Panc1 (cell line): ENCODE results near the gene MYPN. TPM values are rescaled to one million over a fixed set of nuclear protein-coding genes. Genes with fewer than 3 reads are reported as not detected.

Experiments used
- ATAC-seq: fragments of 200-7000 bp; cut with Tn5 transposase; 2 replicates; pipeline ENCODE4 v1.9.1; 2020; ENCODE audit warnings: mild to moderate bottlenecking, moderate library complexity
- BruUV-seq: library from RNA; stranded (reverse); fragments of 400-500 nt; replicated peaks from 2 replicates; lab custom pipeline; 2021; lab: Mats Ljungman, UMichigan
- CTCF ChIA-PET: fragments of 300-600 bp; sonication (Branson Sonifier 250); formaldehyde crosslinking; loops from one replicate; lab custom pipeline; 2022; ENCODE audit warnings: antibody characterized with exemption; lab: Charles Lee
- POLR2A ChIA-PET: fragments of 300-600 bp; sonication (Branson Sonifier 250); formaldehyde crosslinking; loops from one replicate; lab custom pipeline; 2022; ENCODE audit warnings: antibody characterized with exemption; lab: Charles Lee
- DNase-seq: peaks from one replicate; pipeline ENCODE4 v3.0.0-alpha.2; 2010; ENCODE audit warnings: low read depth, low spot score
- H3K27ac ChIP-seq: 2 replicates; pipeline ENCODE4 v1.5.1; 2011; ENCODE audit warnings: mild to moderate bottlenecking, low read length, inconsistent platforms
- H3K27me3 ChIP-seq: fragments of 200-500 bp; sonication (Bioruptor generic); 2 replicates; pipeline ENCODE4 v1.6.0; 2014; ENCODE audit warnings: low read length, inconsistent platforms; ENCODE audit not compliant: control insufficient read depth, insufficient read depth
- H3K36me3 ChIP-seq: fragments of 200-500 bp; sonication (Bioruptor generic); 2 replicates; pipeline ENCODE4 v1.5.1; 2014; ENCODE audit warnings: inconsistent platforms, mild to moderate bottlenecking, low read length, moderate library complexity; ENCODE audit not compliant: control insufficient read depth, insufficient read depth
- H3K4me1 ChIP-seq: 2 replicates; pipeline ENCODE4 v1.5.1; 2011; ENCODE audit warnings: inconsistent platforms, mild to moderate bottlenecking, low read length, moderate library complexity; ENCODE audit not compliant: control insufficient read depth, insufficient read depth
- H3K4me3 ChIP-seq, 2 experiments: 2 replicates each; pipeline ENCODE4 v1.5.1; 2011 to 2012; ENCODE audit warnings: low read depth in 2 of 2, low read length in 2 of 2, mild to moderate bottlenecking in 2 of 2, inconsistent platforms in 1 of 2, moderate library complexity in 1 of 2
- H3K9me3 ChIP-seq: fragments of 200-500 bp; sonication (Bioruptor generic); 2 replicates; pipeline ENCODE4 v1.5.1; 2014; ENCODE audit warnings: low read depth, mild to moderate bottlenecking, inconsistent platforms, low read length, moderate library complexity; ENCODE audit not compliant: control insufficient read depth, insufficient read depth
- CTCF ChIP-seq: fragments of 450-650 bp; IDR thresholded peaks from 2 replicates; pipeline ENCODE4 v1.5.1; 2017; ENCODE audit warnings: mild to moderate bottlenecking
- POLR2AphosphoS5 ChIP-seq: IDR thresholded peaks from 2 replicates; pipeline ENCODE4 v1.6.1; 2012; ENCODE audit warnings: mild to moderate bottlenecking, low read depth, low read length, moderate library complexity
- REST ChIP-seq, 2 experiments: IDR thresholded peaks; 2 replicates each; pipeline ENCODE4 v1.6.1; 2011 to 2012; ENCODE audit warnings: low read depth in 2 of 2, control low read depth in 1 of 2, low read length in 1 of 2, mild to moderate bottlenecking in 1 of 2, moderate library complexity in 1 of 2; ENCODE audit not compliant: insufficient read depth in 1 of 2
- SIN3A ChIP-seq: IDR thresholded peaks from 2 replicates; pipeline ENCODE4 v1.6.1; 2012; ENCODE audit warnings: low read depth, mild to moderate bottlenecking, low read length, moderate library complexity, borderline replicate concordance; ENCODE audit not compliant: insufficient read depth
- TCF7L2 ChIP-seq: IDR thresholded peaks from 2 replicates; pipeline ENCODE4 v1.6.1; 2011; ENCODE audit warnings: mild to moderate bottlenecking, low read depth, low read length, inconsistent platforms
- in situ Hi-C: cut with HindIII; loops from 2 replicates; pipeline ENCODE4 v1.10.0; 2016; ENCODE audit warnings: low sequenced_read_pairs, low pct_unique_long_range_greater_than_20kb
- intact Hi-C: fragments of 100-400 bp; cut with micrococcal nuclease; formaldehyde crosslinking; loops from one replicate; pipeline ENCODE4 v1.10.0; 2022; ENCODE audit not compliant: unreplicated experiment
- total RNA-seq: library from RNA; stranded (reverse); gene quantifications from one replicate; pipeline ENCODE4 v1.2.1, GENCODE V29; 2021; ENCODE audit not compliant: unreplicated experiment

Gene MYPN
- total RNA-seq, 1 experiment from 2014 or later = 39.1 TPM

GRCh38 chr10:68121852-68122251 is 12.6 kb downstream of the MYPN start:
- Histone ChIP-seq H3K4me3 (no peak overlapping the region), H3K27me3 (no peaks in the 10 kb centered on the region), H3K36me3 (peaks cover 2% of the 10 kb centered on the region; the same call in 1 of the 2 replicates), H3K4me1 (peaks cover 40% of the 10 kb centered on the region), H3K27ac (peak overlapping the region; percentile 76), H3K9me3 (no peaks in the 10 kb centered on the region)
- intact Hi-C loops (no loop called here), in situ Hi-C loops (no loop called here)
- ChIA-PET POLR2A (interaction anchor here (0.6 kb wide), 2 partner anchors 10 to 30 kb away, joined by 3 to 5 read pairs; no protein-coding TSS in a partner anchor), CTCF (interaction anchor here (0.6 kb wide), 1 partner anchor 26 kb away, joined by 4 read pairs; no protein-coding TSS in a partner anchor)
- DNase-seq = no peak
- TSS peak; percentile 8 for BruUV-seq
- ATAC-seq = no peak
- TF ChIP-seq POLR2AphosphoS5 (no peak), REST (IDR thresholded peaks at IDR 0.05; ENCODE audit: insufficient read depth in 1 of 2, low read depth in 2 of 2, low read length in 1 of 2) (no peak), TCF7L2 (no peak), SIN3A (no peak), CTCF (no peak)

GRCh38 chr10:68124718-68125117 is 15.4 kb downstream of the MYPN start:
- peaks cover 54% of the 10 kb centered on the region for H3K4me1 ChIP-seq
- peak overlapping the region; percentile 66 for H3K27ac ChIP-seq
- intact Hi-C loops (no loop called here), in situ Hi-C loops (no loop called here)
- CTCF ChIA-PET = no interaction called here
- DNase-seq (no peak), ATAC-seq (no peak)
- no peak for TF ChIP-seq SIN3A
- no peak for TF ChIP-seq REST (IDR thresholded peaks at IDR 0.05; ENCODE audit: insufficient read depth in 1 of 2, low read depth in 2 of 2, low read length in 1 of 2)
- TF ChIP-seq POLR2AphosphoS5 = no peak
- no peak for TF ChIP-seq CTCF
- no peak for TF ChIP-seq TCF7L2
- H3K36me3 ChIP-seq = peaks cover 2% of the 10 kb centered on the region; the same call in 1 of the 2 replicates
- POLR2A ChIA-PET = no interaction called here
- no peak overlapping the region for H3K4me3 ChIP-seq
- no peaks in the 10 kb centered on the region for H3K9me3 ChIP-seq
- H3K27me3 ChIP-seq = no peaks in the 10 kb centered on the region
- BruUV-seq = no TSS peak
